IgD-negative memory B cell (primary cell): ENCODE results near the gene ATG2B. TPM values are rescaled to one million over a fixed set of nuclear protein-coding genes. Genes with fewer than 3 reads are reported as not detected.

Experiments used
- H3K27ac Mint-ChIP-seq, 3 donors: one replicate each; pipeline ENCODE4 v1.8.0; 2020 to 2022; ENCODE audit warnings: mild to moderate bottlenecking in 3 of 3, mixed read lengths in 3 of 3, moderate library complexity in 1 of 3
- H3K27me3 Mint-ChIP-seq: one replicate; pipeline ENCODE4 v1.8.0; 2021; ENCODE audit warnings: mixed read lengths
- H3K36me3 Mint-ChIP-seq: one replicate; pipeline ENCODE4 v1.8.0; 2020; ENCODE audit warnings: mild to moderate bottlenecking, mixed read lengths
- H3K4me1 Mint-ChIP-seq, 3 donors: one replicate each; pipeline ENCODE4 v1.8.0; 2020 to 2022; ENCODE audit warnings: mixed read lengths in 3 of 3, mild to moderate bottlenecking in 1 of 3
- H3K4me3 Mint-ChIP-seq, 4 donors: one replicate each; pipeline ENCODE4 v1.8.0; 2020 to 2022; ENCODE audit warnings: mild to moderate bottlenecking in 4 of 4, mixed read lengths in 4 of 4, moderate library complexity in 3 of 4
- H3K9me3 Mint-ChIP-seq, 3 donors: one replicate each; pipeline ENCODE4 v1.8.0; 2020 to 2021; ENCODE audit warnings: mixed read lengths in 3 of 3, mild to moderate bottlenecking in 1 of 3
- polyA plus RNA-seq: library from polyadenylated mRNA; unstranded; fragments of 300-500 nt; fragmentation: Illumina TruSeq; gene quantifications from one replicate; pipeline ENCODE4 v1.2.3, GENCODE V29; 2021

Gene ATG2B
- polyA plus RNA-seq, 1 donor from 2014 or later = 1.9 TPM

DNA sequence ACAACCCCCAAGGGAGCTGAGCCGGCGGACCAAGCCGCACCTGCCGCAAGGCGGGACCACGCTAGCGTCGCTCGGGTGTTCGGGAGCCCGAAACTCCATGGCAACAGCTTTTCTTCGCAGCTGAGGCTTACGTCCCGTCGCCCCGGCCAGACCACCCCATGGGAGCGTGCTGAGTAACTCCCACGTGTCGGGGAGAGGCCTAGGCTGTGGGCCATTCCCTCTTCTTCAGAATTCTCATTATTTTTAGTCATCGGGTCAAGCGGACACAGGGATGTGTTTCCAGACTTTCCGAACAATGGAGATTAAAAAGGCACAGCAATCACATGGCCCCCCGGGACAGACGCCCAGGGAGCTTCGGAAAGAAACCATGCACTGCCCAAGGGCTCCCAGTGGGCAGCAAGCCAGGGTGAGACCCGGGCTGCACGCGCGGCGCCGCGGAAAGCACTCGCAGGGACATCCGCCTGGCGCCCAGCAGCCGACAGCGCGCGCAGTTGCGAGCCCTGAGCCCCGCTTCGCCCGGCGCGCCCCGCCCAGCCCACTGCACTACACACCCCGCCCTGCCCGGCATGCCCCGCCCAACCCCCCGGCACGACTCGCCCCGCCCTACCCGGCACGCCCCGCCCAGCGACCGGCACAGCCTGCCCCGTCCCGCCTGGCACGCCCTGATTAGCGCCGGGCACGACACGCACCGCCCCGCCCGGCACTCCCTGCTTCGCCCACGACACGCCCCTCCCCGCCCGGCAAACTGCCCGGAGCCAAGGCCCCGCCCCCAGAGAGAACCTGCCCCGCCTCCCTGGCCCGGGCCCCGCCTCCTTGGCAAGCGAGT lies 28.4 kb upstream of the ATG2B start:
- H3K4me1 Mint-ChIP-seq = peaks cover 2 to 7% (median 7%) of the 10 kb centered on the region in 3 donors
- no peaks in the 10 kb centered on the region for H3K27me3 Mint-ChIP-seq
- no peaks in the 10 kb centered on the region for H3K9me3 Mint-ChIP-seq
- H3K27ac Mint-ChIP-seq = peak overlapping the region; percentile 47 to 92 (median 89)
- peak overlapping the region; percentile 88 to 98 (median 96) for H3K4me3 Mint-ChIP-seq
- no peaks in the 10 kb centered on the region for H3K36me3 Mint-ChIP-seq

DNA sequence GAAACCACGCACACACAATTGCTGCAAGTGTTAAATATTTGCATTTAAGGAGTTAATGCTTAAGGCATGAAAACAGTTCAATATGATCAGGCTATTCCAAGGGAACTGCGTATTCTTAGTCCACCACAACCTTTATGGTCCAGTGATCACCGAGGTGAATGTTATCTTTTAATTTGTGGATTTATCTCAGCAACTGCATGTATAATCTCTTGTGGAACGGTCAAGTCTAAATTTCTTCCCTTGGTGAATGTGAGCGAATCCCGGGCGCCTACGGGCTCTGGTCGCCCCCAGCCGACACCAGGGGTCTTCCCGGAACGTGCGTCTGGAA lies 27.8 kb upstream of the ATG2B start:
- H3K27me3 Mint-ChIP-seq = no peaks in the 10 kb centered on the region
- H3K4me1 Mint-ChIP-seq = peaks cover 2 to 7% (median 7%) of the 10 kb centered on the region in 3 donors
- H3K27ac Mint-ChIP-seq = peak overlapping the region; percentile 47 to 92 (median 89)
- H3K4me3 Mint-ChIP-seq = peak overlapping the region; percentile 88 to 98 (median 95)
- H3K36me3 Mint-ChIP-seq = no peaks in the 10 kb centered on the region
- no peaks in the 10 kb centered on the region for H3K9me3 Mint-ChIP-seq

DNA sequence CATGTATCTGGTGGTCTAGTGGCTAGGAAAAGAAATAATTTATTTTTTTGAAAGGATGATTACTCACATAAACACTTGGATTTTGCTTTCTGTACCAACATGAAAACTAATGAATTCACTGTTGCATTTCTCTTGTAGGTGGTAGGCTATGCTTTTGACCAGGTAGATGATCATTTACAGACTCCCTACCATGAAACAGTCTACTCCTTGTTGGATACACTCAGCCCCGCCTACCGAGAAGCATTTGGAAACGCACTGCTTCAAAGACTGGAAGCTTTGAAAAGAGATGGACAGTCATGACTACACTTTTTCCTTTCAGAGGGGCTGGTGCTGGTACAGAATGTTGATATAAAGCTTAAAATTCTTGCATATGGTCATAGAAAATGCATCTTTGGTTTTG lies 22.2 kb upstream of the ATG2B start:
- Mint-ChIP-seq H3K4me3 (no peak overlapping the region), H3K27me3 (no peaks in the 10 kb centered on the region), H3K27ac (no peak overlapping the region), H3K36me3 (peaks cover 2% of the 10 kb centered on the region), H3K4me1 (peaks cover 3 to 6% (median 5%) of the 10 kb centered on the region in 3 donors), H3K9me3 (no peaks in the 10 kb centered on the region)

DNA sequence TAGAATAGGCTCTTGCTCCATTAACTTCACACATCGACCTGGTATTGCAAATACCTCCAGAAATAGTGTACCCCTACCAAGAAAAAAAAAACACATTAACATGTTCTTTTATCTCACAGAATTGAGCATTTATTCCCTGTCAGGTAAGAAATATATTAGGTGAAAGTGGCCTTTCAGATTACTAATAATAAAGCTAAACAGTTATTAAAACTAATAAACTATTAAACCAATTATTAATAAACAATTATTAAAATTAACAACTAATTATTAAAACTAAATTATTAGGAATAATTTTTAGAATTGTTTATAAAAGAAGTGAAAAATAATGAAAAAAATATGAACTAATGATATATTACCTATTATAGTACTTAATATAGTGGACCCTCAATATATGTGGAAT lies 21.6 kb upstream of the ATG2B start:
- no peaks in the 10 kb centered on the region for H3K9me3 Mint-ChIP-seq
- H3K27me3 Mint-ChIP-seq = no peaks in the 10 kb centered on the region
- no peak overlapping the region for H3K4me3 Mint-ChIP-seq
- H3K4me1 Mint-ChIP-seq = peaks cover 3 to 7% (median 5%) of the 10 kb centered on the region in 3 donors
- H3K36me3 Mint-ChIP-seq = peaks cover 2% of the 10 kb centered on the region
- no peak overlapping the region for H3K27ac Mint-ChIP-seq

DNA sequence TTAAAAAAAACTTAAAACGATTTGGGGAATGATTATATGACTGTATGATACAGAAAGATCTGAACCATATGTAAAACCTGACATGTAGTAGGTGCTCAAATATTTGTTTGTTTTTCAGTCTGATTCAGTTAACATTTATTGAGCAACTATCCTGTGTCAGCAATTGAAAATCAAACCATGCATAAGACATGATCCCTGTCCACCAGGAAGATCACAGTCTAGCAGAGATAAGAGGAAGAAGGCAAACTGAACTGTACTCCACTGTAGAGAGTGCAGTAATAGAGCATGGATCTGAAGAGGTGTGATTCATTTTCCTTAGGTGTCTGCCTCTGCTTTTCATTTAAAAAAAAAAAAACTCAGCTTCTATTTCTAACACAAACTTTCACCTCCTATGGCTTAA lies 20.9 kb upstream of the ATG2B start:
- Mint-ChIP-seq H3K4me3 (no peak overlapping the region), H3K9me3 (no peaks in the 10 kb centered on the region), H3K4me1 (peaks cover 3 to 7% (median 5%) of the 10 kb centered on the region in 3 donors), H3K27me3 (no peaks in the 10 kb centered on the region), H3K36me3 (peaks cover 2% of the 10 kb centered on the region), H3K27ac (no peak overlapping the region)

DNA sequence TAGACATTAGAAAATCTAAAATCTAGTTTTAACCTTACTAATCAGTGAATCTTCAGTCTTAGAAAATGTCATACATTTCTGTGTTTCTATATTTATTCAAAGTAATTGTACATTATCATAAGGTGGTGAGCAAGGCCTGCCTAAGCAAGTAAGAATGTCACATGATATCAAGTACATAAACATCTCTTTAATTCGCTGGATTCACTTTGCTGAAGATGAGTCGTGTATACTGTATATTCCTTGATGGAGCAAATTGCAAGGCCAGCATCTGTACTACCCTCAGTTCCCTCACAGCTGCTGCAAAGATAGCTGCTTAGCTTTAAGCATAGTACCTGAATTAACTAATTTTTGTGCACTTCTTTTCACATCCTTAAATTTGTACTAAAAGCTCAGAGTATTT lies 20.3 kb upstream of the ATG2B start:
- Mint-ChIP-seq H3K27ac (no peak overlapping the region), H3K27me3 (no peaks in the 10 kb centered on the region), H3K4me1 (peaks cover 4 to 9% (median 5%) of the 10 kb centered on the region in 3 donors)

DNA sequence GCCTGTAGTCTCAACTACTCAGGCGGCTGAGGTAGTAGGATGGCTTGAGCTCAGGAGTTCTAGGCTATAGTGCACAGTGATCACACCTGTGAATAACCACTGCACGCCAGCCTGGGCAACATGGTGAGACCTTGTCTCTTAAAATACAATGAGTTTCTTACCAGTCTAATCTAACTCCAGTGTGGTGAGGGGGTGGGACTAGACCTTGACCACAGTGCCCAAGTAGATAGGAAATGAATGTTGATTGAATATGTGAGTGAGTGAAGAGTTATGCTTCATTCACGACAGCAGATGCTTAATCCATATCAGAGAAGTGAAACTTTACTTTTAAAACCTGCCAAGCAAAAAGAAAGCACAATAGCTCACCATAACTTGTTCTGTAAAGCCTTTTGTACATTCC lies 17.6 kb upstream of the ATG2B start:
- peaks cover 5 to 9% (median 5%) of the 10 kb centered on the region in 3 donors for H3K4me1 Mint-ChIP-seq
- H3K27ac Mint-ChIP-seq = no peak overlapping the region
- no peaks in the 10 kb centered on the region for H3K27me3 Mint-ChIP-seq
- H3K4me3 Mint-ChIP-seq = no peak overlapping the region
- peaks cover 2% of the 10 kb centered on the region for H3K36me3 Mint-ChIP-seq
- no peaks in the 10 kb centered on the region for H3K9me3 Mint-ChIP-seq

More for the DNA sequence above, 20.3 kb upstream of the ATG2B start:
- Mint-ChIP-seq H3K36me3 (peaks cover 2% of the 10 kb centered on the region), H3K4me3 (no peak overlapping the region), H3K9me3 (no peaks in the 10 kb centered on the region)

DNA sequence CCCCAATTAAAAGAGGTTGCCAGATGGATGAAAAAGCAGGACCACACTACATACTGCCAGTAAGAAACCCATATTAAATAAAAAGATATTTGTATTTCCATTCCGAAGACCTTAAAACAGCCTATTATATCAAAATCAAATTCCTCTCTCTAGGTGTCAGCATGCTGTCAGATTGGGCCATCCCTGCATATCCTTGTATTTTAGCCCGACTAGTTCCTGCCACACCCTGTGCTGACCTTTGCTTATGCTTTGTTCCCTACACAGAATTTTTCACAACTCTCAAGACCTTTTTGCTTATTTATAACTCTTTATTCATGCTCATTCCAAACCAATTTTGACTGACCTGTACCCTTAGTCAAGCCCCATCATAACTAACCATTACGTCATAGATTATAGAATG lies 13.0 kb upstream of the ATG2B start:
- Mint-ChIP-seq H3K27ac (no peak overlapping the region), H3K36me3 (peaks cover 3% of the 10 kb centered on the region), H3K9me3 (no peaks in the 10 kb centered on the region), H3K4me3 (no peak overlapping the region), H3K4me1 (peaks cover 5 to 9% (median 5%) of the 10 kb centered on the region in 3 donors), H3K27me3 (no peaks in the 10 kb centered on the region)

DNA sequence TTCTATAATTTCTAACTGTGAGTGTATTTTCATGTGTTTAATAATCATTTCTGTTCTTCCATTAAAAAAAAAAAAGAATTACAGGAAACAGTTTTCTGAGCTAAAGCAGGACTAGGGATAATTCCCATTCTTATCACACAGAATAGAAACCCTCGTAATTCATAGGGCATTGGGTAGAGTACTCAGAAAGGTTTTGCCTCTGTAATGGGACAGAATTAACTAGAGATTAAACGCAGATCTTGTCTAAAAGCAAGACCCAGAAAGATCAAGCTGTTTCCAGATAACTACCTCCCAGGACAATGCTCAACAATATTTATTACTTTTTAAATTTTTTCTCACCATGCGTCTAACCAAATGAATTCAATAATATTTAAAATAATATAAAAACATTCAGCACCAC lies 10.4 kb upstream of the ATG2B start:
- Mint-ChIP-seq H3K36me3 (peaks cover 9% of the 10 kb centered on the region), H3K4me3 (no peak overlapping the region), H3K27me3 (no peaks in the 10 kb centered on the region), H3K27ac (no peak overlapping the region), H3K4me1 (peaks cover 5 to 8% (median 5%) of the 10 kb centered on the region in 3 donors), H3K9me3 (no peaks in the 10 kb centered on the region)

DNA sequence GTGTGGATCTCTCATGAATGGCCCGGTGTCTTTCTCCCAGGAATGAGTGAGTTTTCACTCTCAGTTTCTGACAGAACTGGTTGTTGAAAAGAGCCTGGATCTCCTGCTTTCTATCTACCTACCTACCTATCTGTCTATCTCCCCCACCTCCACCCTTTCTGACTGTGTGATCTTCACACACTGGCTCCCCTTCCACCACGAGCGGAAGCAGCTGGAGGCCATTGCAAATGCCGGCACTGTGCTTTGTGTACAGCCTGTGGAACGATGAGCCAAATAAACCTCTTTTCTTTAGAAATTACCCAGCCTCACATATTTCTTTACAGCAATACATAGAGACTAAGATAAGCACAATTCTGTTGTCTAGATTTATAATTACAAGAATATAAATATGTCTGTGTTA lies 7.4 kb upstream of the ATG2B start:
- H3K27ac Mint-ChIP-seq = no peak overlapping the region
- H3K4me1 Mint-ChIP-seq = peaks cover 9 to 15% (median 11%) of the 10 kb centered on the region in 3 donors
- no peaks in the 10 kb centered on the region for H3K27me3 Mint-ChIP-seq
- H3K4me3 Mint-ChIP-seq = no peak overlapping the region
- H3K36me3 Mint-ChIP-seq = peaks cover 11% of the 10 kb centered on the region
- H3K9me3 Mint-ChIP-seq = no peaks in the 10 kb centered on the region

DNA sequence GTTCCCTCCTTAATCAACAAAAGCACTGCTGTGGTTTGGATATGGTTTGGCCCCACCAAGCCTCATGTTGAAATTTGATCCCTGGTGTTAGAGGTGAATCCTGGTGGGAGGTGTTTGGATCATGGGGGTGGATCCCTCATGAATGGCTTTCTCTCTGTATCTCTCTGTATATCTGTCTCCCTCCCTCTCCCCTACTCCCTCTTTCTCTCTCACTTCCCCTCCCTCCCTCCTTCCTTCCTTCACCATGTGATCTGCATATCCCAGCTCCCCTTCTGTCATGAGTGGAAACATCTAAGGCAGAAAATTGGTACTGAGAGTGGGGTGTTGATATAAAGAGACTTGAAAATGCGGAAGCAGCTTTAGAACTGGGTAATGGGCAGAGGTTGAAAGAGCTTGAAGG lies 5.4 kb upstream of the ATG2B start:
- Mint-ChIP-seq H3K36me3 (peaks cover 11% of the 10 kb centered on the region), H3K4me1 (peaks cover 20 to 28% (median 25%) of the 10 kb centered on the region in 3 donors), H3K9me3 (no peaks in the 10 kb centered on the region), H3K27me3 (no peaks in the 10 kb centered on the region), H3K4me3 (no peak overlapping the region), H3K27ac (no peak overlapping the region)

DNA sequence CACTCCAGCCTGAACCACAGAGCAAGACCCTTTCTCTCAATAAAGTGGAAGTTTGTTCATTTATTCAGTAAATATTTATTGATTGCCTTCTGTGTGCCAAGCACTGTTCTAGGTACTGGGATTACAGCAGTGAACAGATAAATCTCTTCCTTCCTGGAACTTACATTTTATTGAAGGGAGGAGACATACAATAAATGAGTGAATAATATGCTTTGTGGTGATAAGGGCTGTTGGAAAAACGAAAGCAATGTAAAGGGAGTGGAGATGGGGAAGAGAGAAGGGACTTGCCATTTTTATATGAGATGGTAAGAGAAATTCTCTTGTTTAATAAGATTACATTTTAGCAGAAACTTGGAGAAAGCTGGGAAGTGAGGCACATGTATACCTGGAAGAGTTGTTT lies 1.8 kb upstream of the ATG2B start:
- H3K27ac Mint-ChIP-seq = peak overlapping the region in 2 of 3 donors; percentile 76 to 86

DNA sequence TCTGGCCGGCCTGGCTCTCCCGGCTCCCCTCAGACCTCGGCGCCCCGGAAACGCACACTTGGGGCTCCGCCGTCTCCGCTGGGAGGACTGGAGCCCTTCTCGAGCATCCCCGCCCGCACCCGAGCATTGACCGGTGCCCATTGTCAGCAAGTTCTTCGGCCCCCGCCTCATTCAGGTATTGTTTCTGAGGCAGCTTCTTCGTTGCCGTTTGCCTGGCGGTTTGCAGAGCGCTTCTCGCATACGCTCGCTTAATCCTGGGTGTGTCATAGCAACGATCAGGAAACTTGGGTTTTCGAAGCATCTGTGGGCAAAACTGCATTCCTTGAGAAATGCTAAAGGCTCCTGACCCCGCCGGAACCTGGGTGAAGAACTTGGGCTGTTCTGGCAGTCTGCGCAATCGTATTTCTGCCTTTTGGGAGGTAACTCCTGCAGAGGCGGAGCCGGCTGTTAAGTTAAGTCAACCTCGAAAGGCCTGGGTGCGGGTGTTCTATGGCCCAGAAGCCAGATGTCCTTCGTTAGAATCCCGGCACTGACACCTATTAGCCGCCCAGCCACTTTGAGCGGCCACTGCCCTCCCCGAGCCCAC lies 703 bp upstream of the ATG2B start:
- peak overlapping the region; percentile 76 to 92 (median 86) for H3K27ac Mint-ChIP-seq
- H3K4me1 Mint-ChIP-seq = peaks cover 42 to 43% (median 43%) of the 10 kb centered on the region in 3 donors
- no peaks in the 10 kb centered on the region for H3K9me3 Mint-ChIP-seq
- H3K27me3 Mint-ChIP-seq = no peaks in the 10 kb centered on the region
- H3K4me3 Mint-ChIP-seq = peak overlapping the region; percentile 89 to 95 (median 90)
- peaks cover 9% of the 10 kb centered on the region for H3K36me3 Mint-ChIP-seq

More for the DNA sequence above, 1.8 kb upstream of the ATG2B start:
- H3K4me3 Mint-ChIP-seq = peak overlapping the region; percentile 89 to 95 (median 90)
- H3K9me3 Mint-ChIP-seq = no peaks in the 10 kb centered on the region
- H3K36me3 Mint-ChIP-seq = peaks cover 13% of the 10 kb centered on the region
- no peaks in the 10 kb centered on the region for H3K27me3 Mint-ChIP-seq
- peaks cover 39 to 43% (median 41%) of the 10 kb centered on the region in 3 donors for H3K4me1 Mint-ChIP-seq

DNA sequence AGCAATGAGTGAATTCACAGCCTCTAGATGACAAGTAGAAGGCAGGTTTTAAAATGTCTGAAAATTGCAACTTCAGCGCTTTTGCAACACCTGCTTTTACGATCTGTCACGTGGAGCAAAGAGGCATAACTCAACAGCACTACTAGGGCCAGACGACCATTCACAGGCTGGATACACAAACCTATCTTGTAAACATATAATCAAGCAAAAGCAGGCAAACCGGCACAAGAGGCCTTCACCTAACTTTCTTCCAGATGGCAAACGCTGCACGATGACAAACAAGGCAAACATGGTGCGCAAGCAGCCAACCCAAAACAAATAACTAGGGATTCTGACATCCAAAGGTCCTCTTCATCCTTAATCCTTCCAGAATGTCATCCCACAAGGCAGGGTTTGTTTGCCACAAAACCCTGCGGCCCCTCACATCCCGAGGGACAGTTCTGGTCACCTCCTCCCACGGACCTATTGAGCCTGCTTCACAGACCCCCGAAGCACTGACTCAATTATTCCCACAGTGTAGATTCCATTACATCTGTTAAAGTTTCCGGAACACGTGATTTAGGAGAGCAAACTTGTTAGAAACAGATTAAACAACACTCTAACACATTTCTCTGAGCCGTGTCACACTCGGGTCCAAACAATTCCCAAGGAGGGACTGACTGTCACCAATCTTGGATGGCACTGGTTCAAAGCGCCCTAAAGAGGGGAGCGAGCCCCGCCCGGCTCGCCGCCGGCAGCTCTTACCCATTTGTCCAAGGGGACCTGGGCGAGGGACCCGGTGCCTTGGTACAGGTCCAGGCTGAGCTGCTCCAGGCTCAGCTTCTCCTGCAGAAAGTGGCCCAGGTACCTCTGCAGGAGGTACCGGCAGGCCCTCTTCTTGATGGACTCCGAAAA lies 823 bp downstream of the ATG2B start:
- H3K27me3 Mint-ChIP-seq = no peaks in the 10 kb centered on the region
- no peaks in the 10 kb centered on the region for H3K9me3 Mint-ChIP-seq
- H3K36me3 Mint-ChIP-seq = peaks cover 4% of the 10 kb centered on the region
- H3K4me3 Mint-ChIP-seq = peak overlapping the region; percentile 88 to 95 (median 89)
- peaks cover 35 to 40% (median 37%) of the 10 kb centered on the region in 3 donors for H3K4me1 Mint-ChIP-seq
- peak overlapping the region; percentile 86 to 92 (median 92) for H3K27ac Mint-ChIP-seq

DNA sequence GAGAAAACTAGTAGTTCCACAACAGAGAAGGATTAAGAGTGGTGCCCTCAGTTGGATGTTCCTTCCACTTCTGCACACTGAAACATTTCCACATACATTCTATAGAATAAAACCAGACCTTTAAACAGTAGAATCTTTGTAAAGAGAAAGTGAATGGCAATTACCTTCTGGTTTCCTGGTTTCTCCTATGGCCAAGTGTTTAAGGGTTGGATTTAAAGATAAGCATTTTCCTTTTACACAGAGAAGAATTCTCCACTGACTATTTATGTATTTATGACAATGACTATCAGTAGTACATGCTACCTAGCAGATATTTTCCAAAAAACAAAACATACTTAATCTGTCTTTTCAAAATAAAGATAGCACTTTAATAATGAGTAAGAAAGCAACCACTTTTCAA lies 3.2 kb downstream of the ATG2B start:
- Mint-ChIP-seq H3K27ac (no peak overlapping the region), H3K4me1 (peaks cover 32 to 42% (median 38%) of the 10 kb centered on the region in 3 donors), H3K4me3 (peak overlapping the region in 1 of 4 donors; percentile 59), H3K9me3 (no peaks in the 10 kb centered on the region), H3K36me3 (peaks cover 4% of the 10 kb centered on the region), H3K27me3 (no peaks in the 10 kb centered on the region)
